HCT116 (cell line): ENCODE data around the gene SH3PXD2A. TPM values are rescaled to one million over a fixed set of nuclear protein-coding genes. Genes with fewer than 3 reads are reported as not detected.

Experiments used
- ATAC-seq: fragments of 200-7000 bp; cut with Tn5 transposase; 2 replicates; pipeline ENCODE4 v1.9.1; 2020; ENCODE audit warnings: mild to moderate bottlenecking, moderate library complexity
- BruUV-seq: library from RNA; stranded (reverse); fragments of 400-500 nt; replicated peaks from 2 replicates; lab custom pipeline; 2021; lab: Mats Ljungman, UMichigan
- CTCF ChIA-PET: fragments of 300-600 bp; sonication (Branson Sonifier 250); formaldehyde crosslinking; loops from one replicate; lab custom pipeline; 2021; ENCODE audit warnings: antibody characterized with exemption; lab: Charles Lee
- POLR2A ChIA-PET: fragments of 300-600, 350-600 bp; sonication (Branson Sonifier 250); formaldehyde crosslinking; loops from one replicate; lab custom pipeline; 2021; ENCODE audit warnings: antibody characterized with exemption; lab: Charles Lee
- RAD21 ChIA-PET, 2 experiments: fragments of 300-600 bp; sonication (Branson Sonifier 250); formaldehyde crosslinking; loops; one replicate each; lab custom pipeline; 2023; ENCODE audit warnings: low total read pairs in 2 of 2; ENCODE audit not compliant: uncharacterized antibody in 2 of 2, unreplicated experiment in 2 of 2, low non-redundant PET in 1 of 2; lab: Charles Lee
- DNase-seq: peaks from one replicate; pipeline ENCODE4 v3.0.0-alpha.2; 2010; ENCODE audit warnings: low read depth, low spot score
- H2AFZ ChIP-seq: fragments of 200-600 bp; shearing (Covaris generic), sonication (generic); 2 replicates; pipeline ENCODE4 v1.6.1; 2017; ENCODE audit warnings: low read depth, mixed run types, mixed read lengths, antibody characterized with exemption, low read length; ENCODE audit not compliant: poor library complexity, severe bottlenecking
- H3K27ac ChIP-seq: 2 replicates; pipeline ENCODE4 v1.5.1; 2012; ENCODE audit warnings: low read depth, low read length
- H3K27me3 ChIP-seq: fragments of 200-600 bp; sonication (generic); 2 replicates; pipeline ENCODE4 v1.6.1; 2016; ENCODE audit warnings: mixed run types, low read length, mixed read lengths; ENCODE audit not compliant: insufficient read depth
- H3K36me3 ChIP-seq, 2 experiments: fragments of 200-500 bp in 1 of 2; fragments of 200-600 bp in 1 of 2; sonication (Bioruptor generic) in 1 of 2; sonication (generic) in 1 of 2; 2 replicates each; pipeline versions ENCODE4 v1.5.1 to v1.6.1; 2014 to 2016; ENCODE audit warnings: low read length in 2 of 2, inconsistent platforms in 1 of 2, mixed read lengths in 1 of 2, mixed run types in 1 of 2; ENCODE audit not compliant: insufficient read depth in 2 of 2, control insufficient read depth in 1 of 2
- H3K4me1 ChIP-seq, 2 experiments: fragments of 200-600 bp in 1 of 2; sonication (generic) in 1 of 2; 2 replicates each; pipeline versions ENCODE4 v1.5.1 to v1.6.1; 2012 to 2017; ENCODE audit warnings: low read length in 2 of 2, inconsistent platforms in 1 of 2, mild to moderate bottlenecking in 1 of 2, mixed read lengths in 1 of 2, mixed run types in 1 of 2, moderate library complexity in 1 of 2; ENCODE audit not compliant: insufficient read depth in 2 of 2, control insufficient read depth in 1 of 2
- H3K4me2 ChIP-seq: fragments of 200-600 bp; sonication (generic); 2 replicates; pipeline ENCODE4 v1.6.1; 2017; ENCODE audit warnings: mixed run types, low read length, mixed read lengths
- H3K4me3 ChIP-seq, 2 experiments: fragments of 200-600 bp in 1 of 2; sonication (generic) in 1 of 2; replicated peaks in 1 of 2; 2 replicates each; pipeline ENCODE4 v1.5.1; 2011 to 2016; ENCODE audit warnings: low read length in 2 of 2, control low read depth in 1 of 2, low read depth in 1 of 2, mild to moderate bottlenecking in 1 of 2, mixed read lengths in 1 of 2, mixed run types in 1 of 2
- H3K79me2 ChIP-seq: fragments of 200-600 bp; sonication (generic); 2 replicates; pipeline ENCODE4 v1.6.1; 2017; ENCODE audit warnings: mild to moderate bottlenecking, mixed run types, low read length, moderate library complexity, mixed read lengths; ENCODE audit not compliant: insufficient read depth
- H3K9ac ChIP-seq: fragments of 200-600 bp; sonication (generic); 2 replicates; pipeline ENCODE4 v1.6.1; 2016; ENCODE audit warnings: low read length, mixed read lengths
- H3K9me2 ChIP-seq: fragments of 200-600 bp; sonication (generic), shearing (Covaris generic); 2 replicates; pipeline ENCODE4 v1.6.1; 2017; ENCODE audit warnings: mixed run types, mild to moderate bottlenecking, moderate library complexity; ENCODE audit not compliant: insufficient read depth
- H3K9me3 ChIP-seq, 2 experiments: fragments of 200-500 bp in 1 of 2; fragments of 200-600 bp in 1 of 2; sonication (Bioruptor generic) in 1 of 2; sonication (generic) in 1 of 2; 2 replicates each; pipeline ENCODE4 v1.6.1; 2014 to 2017; ENCODE audit warnings: low read length in 2 of 2, mixed read lengths in 2 of 2, inconsistent platforms in 1 of 2, low read depth in 1 of 2, mild to moderate bottlenecking in 1 of 2, mixed run types in 1 of 2, moderate library complexity in 1 of 2; ENCODE audit not compliant: control insufficient read depth in 1 of 2, insufficient read depth in 1 of 2
- H4K20me1 ChIP-seq: fragments of 200-600 bp; sonication (generic), shearing (Covaris generic); 2 replicates; pipeline ENCODE4 v1.6.1; 2017; ENCODE audit warnings: mixed run types, mild to moderate bottlenecking, moderate library complexity; ENCODE audit not compliant: insufficient read depth
- CBX3 ChIP-seq: IDR thresholded peaks from 2 replicates; pipeline ENCODE4 v1.6.1; 2012; ENCODE audit warnings: low read depth
- CEBPB ChIP-seq: IDR thresholded peaks from 2 replicates; pipeline ENCODE4 v1.6.1; 2012; ENCODE audit warnings: low read depth
- CTCF ChIP-seq, 3 experiments: fragments of 200-600 bp in 1 of 3; sonication (generic) in 1 of 3; IDR thresholded peaks in 2 of 3; conservative IDR thresholded peaks in 1 of 3; 2 replicates each; pipeline ENCODE4 v1.5.1; 2012 to 2017; ENCODE audit warnings: low read depth in 2 of 3, low read length in 2 of 3, antibody characterized with exemption in 1 of 3, borderline replicate concordance in 1 of 3, control low read depth in 1 of 3, mild to moderate bottlenecking in 1 of 3, mixed read lengths in 1 of 3, mixed run types in 1 of 3, moderate library complexity in 1 of 3; ENCODE audit not compliant: insufficient read depth in 1 of 3
- ELF1 ChIP-seq: IDR thresholded peaks from 2 replicates; pipeline ENCODE4 v1.6.1; 2012; ENCODE audit warnings: low read depth, borderline replicate concordance
- EZH2phosphoT487 ChIP-seq: fragments of 200-600 bp; IDR thresholded peaks from 2 replicates; pipeline ENCODE4 v1.6.1; 2018; ENCODE audit warnings: antibody characterized with exemption, borderline replicate concordance
- FOSL1 ChIP-seq: IDR thresholded peaks from 2 replicates; pipeline ENCODE4 v1.6.1; 2012; ENCODE audit warnings: low read depth
- JUND ChIP-seq: IDR thresholded peaks from 2 replicates; pipeline ENCODE4 v1.6.1; 2012
- POLR2A ChIP-seq: IDR thresholded peaks from 2 replicates; pipeline ENCODE4 v1.7.0; 2011; ENCODE audit warnings: borderline replicate concordance; ENCODE audit not compliant: insufficient read depth, insufficient read length; ENCODE audit errors: extremely low read depth
- POLR2AphosphoS5 ChIP-seq: IDR thresholded peaks from 2 replicates; pipeline ENCODE4 v1.6.1; 2011; ENCODE audit warnings: mild to moderate bottlenecking, low read depth, low read length, moderate library complexity
- RAD21 ChIP-seq: IDR thresholded peaks from 2 replicates; pipeline ENCODE4 v1.6.1; 2012; ENCODE audit warnings: low read depth, mild to moderate bottlenecking
- REST ChIP-seq: IDR thresholded peaks from 2 replicates; pipeline ENCODE4 v1.6.1; 2012; ENCODE audit warnings: low read depth
- SIN3A ChIP-seq: IDR thresholded peaks from 2 replicates; pipeline ENCODE4 v1.6.1; 2012; ENCODE audit warnings: low read depth
- SP1 ChIP-seq: IDR thresholded peaks from 2 replicates; pipeline ENCODE4 v1.6.1; 2012; ENCODE audit warnings: low read depth
- SRF ChIP-seq: IDR thresholded peaks from 2 replicates; pipeline ENCODE4 v1.6.1; 2012; ENCODE audit warnings: low read depth
- TCF7L2 ChIP-seq: IDR thresholded peaks from 2 replicates; pipeline ENCODE4 v1.7.0; 2011; ENCODE audit warnings: borderline replicate concordance, inconsistent platforms; ENCODE audit not compliant: insufficient read depth, insufficient read length; ENCODE audit errors: extremely low read depth
- YY1 ChIP-seq: IDR thresholded peaks from 2 replicates; pipeline ENCODE4 v1.6.1; 2011; ENCODE audit warnings: low read length, low read depth, moderate library complexity, mild to moderate bottlenecking; ENCODE audit not compliant: insufficient replicate concordance; ENCODE audit errors: extremely low read depth
- ZFX ChIP-seq: fragments of 450-650 bp; IDR thresholded peaks from 2 replicates; pipeline ENCODE4 v1.6.1; 2017
- ZNF274 ChIP-seq: fragments of 200-500 bp; sonication (Bioruptor generic); IDR thresholded peaks from 2 replicates; pipeline ENCODE4 v1.6.1; 2014; ENCODE audit warnings: mild to moderate bottlenecking, low read depth, low read length, inconsistent platforms
- intact Hi-C: fragments of 100-400 bp; cut with micrococcal nuclease; formaldehyde crosslinking; loops from 2 replicates; pipeline ENCODE4 v1.10.0; 2022
- total RNA-seq: library from RNA; stranded (reverse); gene quantifications from one replicate; pipeline ENCODE4 v1.2.1, GENCODE V29; 2021; ENCODE audit not compliant: unreplicated experiment
- TF ChIP-seq, protein P1 (sequence below): IDR thresholded peaks from 2 replicates; pipeline ENCODE4 v1.6.1; 2011; ENCODE audit warnings: mild to moderate bottlenecking, low read length, moderate library complexity; ENCODE audit not compliant: insufficient replicate concordance; ENCODE audit errors: extremely low read depth
- TF ChIP-seq, protein P2 (sequence below): IDR thresholded peaks from 2 replicates; pipeline ENCODE4 v1.6.1; 2012

Gene SH3PXD2A
- total RNA-seq, 1 experiment from 2014 or later = 8.7 TPM

DNA sequence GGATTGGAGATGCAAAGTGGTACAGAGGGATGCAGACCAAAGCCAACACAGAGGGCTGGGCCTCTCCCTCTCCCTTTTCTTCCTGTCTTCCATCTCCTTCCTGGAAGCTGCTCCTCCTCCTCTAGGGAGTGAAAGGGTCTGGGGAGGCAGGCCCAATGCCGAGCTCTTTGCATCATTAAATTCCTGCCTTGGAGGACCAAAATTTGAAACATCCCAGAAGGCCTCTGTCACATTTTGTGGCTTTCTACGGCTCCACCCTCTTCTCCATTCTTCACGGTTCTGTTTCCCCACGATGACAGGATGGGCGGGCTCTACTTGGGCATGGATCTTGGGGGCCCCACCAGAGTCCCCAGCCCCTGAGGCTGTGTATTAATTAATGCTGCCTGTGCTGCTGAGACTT is 285.5 kb downstream of the SH3PXD2A start:
- no peak overlapping the region for H3K4me3 ChIP-seq
- H3K4me1 ChIP-seq = peaks cover 0 to 20% of the 10 kb centered on the region in 2 experiments; a peak in 1 of 4 replicates
- BruUV-seq = no TSS peak
- H3K27me3 ChIP-seq = no peaks in the 10 kb centered on the region
- RAD21 ChIA-PET = no interaction called here
- no peaks in the 10 kb centered on the region for H3K79me2 ChIP-seq
- TF ChIP-seq SP1 (no peak), JUND (no peak), TCF7L2 (no peak), YY1 (no peak), CBX3 (no peak), POLR2AphosphoS5 (no peak), ELF1 (no peak), CEBPB (no peak), POLR2A (no peak), CTCF (IDR thresholded peaks at IDR 0.05 in 2 of 3, conservative IDR thresholded peaks at IDR 0.05 in 1 of 3; ENCODE audit: borderline replicate concordance in 1 of 3, insufficient read depth in 1 of 3, low read depth in 2 of 3, low read length in 2 of 3) (no peak), EZH2phosphoT487 (no peak), SRF (no peak), SIN3A (no peak), ZNF274 (no peak), FOSL1 (no peak), REST (no peak), RAD21 (no peak), ZFX (no peak)
- TF ChIP-seq, protein P1, sequence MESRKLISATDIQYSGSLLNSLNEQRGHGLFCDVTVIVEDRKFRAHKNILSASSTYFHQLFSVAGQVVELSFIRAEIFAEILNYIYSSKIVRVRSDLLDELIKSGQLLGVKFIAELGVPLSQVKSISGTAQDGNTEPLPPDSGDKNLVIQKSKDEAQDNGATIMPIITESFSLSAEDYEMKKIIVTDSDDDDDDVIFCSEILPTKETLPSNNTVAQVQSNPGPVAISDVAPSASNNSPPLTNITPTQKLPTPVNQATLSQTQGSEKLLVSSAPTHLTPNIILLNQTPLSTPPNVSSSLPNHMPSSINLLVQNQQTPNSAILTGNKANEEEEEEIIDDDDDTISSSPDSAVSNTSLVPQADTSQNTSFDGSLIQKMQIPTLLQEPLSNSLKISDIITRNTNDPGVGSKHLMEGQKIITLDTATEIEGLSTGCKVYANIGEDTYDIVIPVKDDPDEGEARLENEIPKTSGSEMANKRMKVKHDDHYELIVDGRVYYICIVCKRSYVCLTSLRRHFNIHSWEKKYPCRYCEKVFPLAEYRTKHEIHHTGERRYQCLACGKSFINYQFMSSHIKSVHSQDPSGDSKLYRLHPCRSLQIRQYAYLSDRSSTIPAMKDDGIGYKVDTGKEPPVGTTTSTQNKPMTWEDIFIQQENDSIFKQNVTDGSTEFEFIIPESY = no peak
- TF ChIP-seq, protein P2, sequence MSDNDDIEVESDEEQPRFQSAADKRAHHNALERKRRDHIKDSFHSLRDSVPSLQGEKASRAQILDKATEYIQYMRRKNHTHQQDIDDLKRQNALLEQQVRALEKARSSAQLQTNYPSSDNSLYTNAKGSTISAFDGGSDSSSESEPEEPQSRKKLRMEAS = no peak
- TF ChIP-seq, all 23 proteins: peak for 0
- H3K9ac ChIP-seq = no peak overlapping the region
- no peaks in the 10 kb centered on the region for H3K36me3 ChIP-seq
- ATAC-seq (no peak), DNase-seq (no peak)
- H2AFZ ChIP-seq = no peak overlapping the region
- intact Hi-C loops = no loop called here
- no peak overlapping the region for H3K27ac ChIP-seq
- POLR2A ChIA-PET = no interaction called here
- no peaks in the 10 kb centered on the region for H3K9me2 ChIP-seq
- H3K9me3 ChIP-seq = no peaks in the 10 kb centered on the region
- H4K20me1 ChIP-seq = no peaks in the 10 kb centered on the region
- CTCF ChIA-PET = interaction anchor here (1.3 kb wide), 1 partner anchor 23 kb away, joined by 5 read pairs; no protein-coding TSS in a partner anchor
- H3K4me2 ChIP-seq = no peak overlapping the region
